Prostate gland (tissue), 2 donors: ENCODE measurements around the gene COPS7A.

Experiments used
- POLR2A ChIP-seq: fragments of 450-650 bp; IDR thresholded peaks from one replicate; pipeline ENCODE4 v1.6.1; 2016; ENCODE audit warnings: antibody characterized with exemption, mild to moderate bottlenecking
- POLR2AphosphoS5 ChIP-seq: sonication (generic); formaldehyde crosslinking; IDR thresholded peaks from one replicate; pipeline ENCODE4 v1.6.1; 2017; ENCODE audit warnings: antibody characterized with exemption
- TF ChIP-seq, protein P1 (sequence below), 4 experiments: fragments of 200-600 bp in 2 of 4; fragments of 450-650 bp in 2 of 4; sonication (generic) in 2 of 4; IDR thresholded peaks; 1 replicate in 3 of 4; 2 replicates in 1 of 4; pipeline ENCODE4 v1.5.1; 2016 to 2019; ENCODE audit warnings: antibody characterized with exemption in 4 of 4, mild to moderate bottlenecking in 2 of 4, moderate library complexity in 2 of 4

DNA sequence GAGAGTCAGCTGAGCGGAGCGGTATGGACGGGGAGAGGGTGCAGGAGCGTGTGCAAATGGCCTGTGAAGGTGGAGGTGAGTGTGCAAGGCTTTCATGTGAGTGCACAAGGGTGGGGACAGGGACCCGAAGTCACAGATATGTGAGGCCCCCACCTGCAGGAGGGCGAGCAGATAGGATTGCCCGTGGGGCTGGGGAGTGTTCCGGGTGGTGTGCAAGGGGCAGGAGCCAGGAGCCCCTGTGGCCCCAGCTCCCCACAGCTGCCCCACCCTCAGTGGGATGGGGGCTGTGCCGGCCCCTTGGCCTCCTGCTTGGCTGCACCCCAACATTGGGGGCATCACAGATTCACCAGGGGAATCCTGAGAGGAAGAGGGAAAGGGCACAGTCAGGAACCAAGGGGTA lies 29.1 kb upstream of the COPS7A start:
- no peak for TF ChIP-seq POLR2A
- TF ChIP-seq, protein P1, sequence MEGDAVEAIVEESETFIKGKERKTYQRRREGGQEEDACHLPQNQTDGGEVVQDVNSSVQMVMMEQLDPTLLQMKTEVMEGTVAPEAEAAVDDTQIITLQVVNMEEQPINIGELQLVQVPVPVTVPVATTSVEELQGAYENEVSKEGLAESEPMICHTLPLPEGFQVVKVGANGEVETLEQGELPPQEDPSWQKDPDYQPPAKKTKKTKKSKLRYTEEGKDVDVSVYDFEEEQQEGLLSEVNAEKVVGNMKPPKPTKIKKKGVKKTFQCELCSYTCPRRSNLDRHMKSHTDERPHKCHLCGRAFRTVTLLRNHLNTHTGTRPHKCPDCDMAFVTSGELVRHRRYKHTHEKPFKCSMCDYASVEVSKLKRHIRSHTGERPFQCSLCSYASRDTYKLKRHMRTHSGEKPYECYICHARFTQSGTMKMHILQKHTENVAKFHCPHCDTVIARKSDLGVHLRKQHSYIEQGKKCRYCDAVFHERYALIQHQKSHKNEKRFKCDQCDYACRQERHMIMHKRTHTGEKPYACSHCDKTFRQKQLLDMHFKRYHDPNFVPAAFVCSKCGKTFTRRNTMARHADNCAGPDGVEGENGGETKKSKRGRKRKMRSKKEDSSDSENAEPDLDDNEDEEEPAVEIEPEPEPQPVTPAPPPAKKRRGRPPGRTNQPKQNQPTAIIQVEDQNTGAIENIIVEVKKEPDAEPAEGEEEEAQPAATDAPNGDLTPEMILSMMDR (IDR thresholded peaks at IDR 0.05), result no peak
- TF ChIP-seq POLR2AphosphoS5, result no peak
